Stomach (tissue), 9 donors: Measurements from ENCODE around the gene SLC24A3. TPM values are rescaled to one million over a fixed set of nuclear protein-coding genes. Genes with fewer than 3 reads are reported as not detected.

ENCODE experiments used
- DNase-seq, 2 donors: peaks; one replicate each; pipeline versions ENCODE4 v3.0.0 to v3.0.0-alpha.2; 2013 to 2019
- H3K27ac ChIP-seq, 5 donors: fragments of 200-600 bp in 4 of 5; sonication (generic) in 4 of 5; one replicate each; pipeline ENCODE4 v1.5.1; 2013 to 2019; ENCODE audit warnings: mild to moderate bottlenecking in 1 of 5, moderate library complexity in 1 of 5
- H3K27me3 ChIP-seq, 3 donors: fragments of 200-600 bp; sonication (generic); one replicate each; pipeline ENCODE4 v1.5.1; 2017 to 2019; ENCODE audit warnings: mixed run types in 1 of 3
- H3K36me3 ChIP-seq, 4 donors: fragments of 200-600 bp; sonication (generic); 1 replicate in 3 of 4; 2 replicates in 1 of 4; pipeline ENCODE4 v1.5.1; 2016 to 2019
- H3K4me1 ChIP-seq, 4 donors: fragments of 200-600 bp; sonication (generic); one replicate each; pipeline ENCODE4 v1.5.1; 2016 to 2019
- H3K4me3 ChIP-seq, 4 donors: fragments of 200-600 bp; sonication (generic) in 3 of 4; one replicate each; pipeline ENCODE4 v1.5.1; 2016 to 2019; ENCODE audit warnings: mild to moderate bottlenecking in 1 of 4
- H3K9me3 ChIP-seq, 4 donors: fragments of 200-600 bp; sonication (generic); one replicate each; pipeline ENCODE4 v1.5.1; 2016 to 2019
- EP300 ChIP-seq: sonication (generic); formaldehyde crosslinking; IDR thresholded peaks from one replicate; pipeline ENCODE4 v1.6.1; 2017; ENCODE audit warnings: antibody characterized with exemption
- POLR2A ChIP-seq, 4 donors: fragments of 450-650 bp; IDR thresholded peaks; one replicate each; pipeline ENCODE4 v1.6.1; 2016; ENCODE audit warnings: antibody characterized with exemption in 4 of 4, control low read depth in 2 of 4, mild to moderate bottlenecking in 1 of 4, moderate library complexity in 1 of 4
- POLR2AphosphoS5 ChIP-seq, 3 donors: sonication (generic); formaldehyde crosslinking; IDR thresholded peaks; one replicate each; pipeline ENCODE4 v1.6.1; 2016; ENCODE audit warnings: antibody characterized with exemption in 3 of 3
- WGBS, 5 donors: extraction: QIAGEN DNeasy Blood & Tissue Kit in 3 of 5; methylation state at CpG; one replicate each; pipeline versions ENCODE4 v1.1.5 to v1.1.7; 2013 to 2018; 5-methylcytosine and 5-hydroxymethylcytosine counted together
- intact Hi-C: fragments of 100-400 bp; cut with DNase I; formaldehyde crosslinking; loops from one replicate; pipeline ENCODE4 v1.15.1; 2023; ENCODE audit warnings: low total_unique reads
- polyA plus RNA-seq, 3 donors: library from polyadenylated mRNA; stranded (reverse); fragments of 200-250 nt; gene quantifications; one replicate each; pipeline ENCODE4 v1.2.3, GENCODE V29; 2013
- total RNA-seq, 5 donors: library from RNA; depleted of rRNA; stranded (reverse); fragments of >200 nt; gene quantifications; one replicate each; pipeline versions ENCODE4 v1.1.0 to v1.2.3, GENCODE V29; 2014 to 2016
- TF ChIP-seq, protein P1 (sequence below), 7 experiments: fragments of 450-650 bp in 4 of 7; fragments of 200-600 bp in 3 of 7; sonication (generic) in 3 of 7; IDR thresholded peaks; one replicate each; pipeline ENCODE4 v1.5.1; 2016 to 2019; ENCODE audit warnings: antibody characterized with exemption in 7 of 7, control low read depth in 2 of 7, mild to moderate bottlenecking in 1 of 7
- donor health status: healthy with polysubstance abuse.
- donor health status: Bipolar disorder and iron deficiency.
- donor health status: healthy.

The SLC24A3 gene
- total and polyA plus RNA-seq, 8 donors: 1.8 to 9.0 (median 4.5) TPM

DNA sequence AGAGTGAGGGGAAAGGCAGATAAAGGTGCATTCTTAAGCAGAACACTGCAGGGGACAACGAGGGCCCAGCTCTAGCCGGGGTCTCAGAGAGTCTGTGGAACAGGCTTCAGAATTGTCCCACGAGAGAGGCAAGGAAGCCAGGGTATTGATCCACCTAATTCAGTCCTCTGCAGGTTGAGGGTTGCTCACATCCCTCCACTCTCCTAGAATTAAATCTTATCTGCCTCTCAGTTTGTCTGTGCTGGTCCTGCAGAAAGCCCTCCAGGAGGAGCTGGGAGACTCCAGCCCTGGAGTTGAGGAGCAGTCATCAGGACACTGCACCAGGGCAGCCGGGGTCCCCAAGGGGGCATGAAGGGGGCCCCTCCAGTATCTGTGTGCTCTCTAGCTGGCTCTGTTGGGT, 39.1 kb downstream of the SLC24A3 start:
- TF ChIP-seq EP300: no peak
- no peak for TF ChIP-seq POLR2A (IDR thresholded peaks at IDR 0.05)
- intact Hi-C loops: no loop called here
- 78 to 92% (median 84%) methylated on average over 4 of the region's 4 CpGs for WGBS, 5 donors
- Histone ChIP-seq H3K4me1 (peaks cover 0 to 29% (median 4%) of the 10 kb centered on the region in 4 donors), H3K27ac (peak overlapping the region in 3 of 5 donors; percentile 54 to 61 (median 60)), H3K27me3 (no peaks in the 10 kb centered on the region), H3K9me3 (no peaks in the 10 kb centered on the region), H3K36me3 (no peaks in the 10 kb centered on the region), H3K4me3 (no peak overlapping the region)
- no peak for DNase-seq

DNA sequence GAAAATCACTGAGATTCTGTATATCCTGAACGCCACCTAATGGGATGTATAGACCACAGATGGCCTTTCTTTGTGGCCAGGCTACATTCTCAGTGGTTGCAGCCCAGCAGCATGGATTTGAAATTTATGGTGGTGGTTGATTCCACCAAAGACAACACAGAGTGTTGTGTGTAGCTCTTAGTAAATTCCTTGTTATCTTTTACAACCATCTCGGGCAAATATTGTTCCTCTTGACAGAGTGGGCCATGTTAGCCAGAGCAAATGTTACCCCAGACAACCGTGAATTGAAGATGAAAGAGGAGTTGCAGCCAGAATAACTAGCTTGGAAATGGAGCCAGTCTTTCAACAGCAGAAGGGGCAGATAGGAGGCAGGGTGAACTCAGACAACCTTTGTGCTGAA, 39.5 kb downstream of the SLC24A3 start:
- no peaks in the 10 kb centered on the region for H3K27me3 ChIP-seq
- TF ChIP-seq POLR2AphosphoS5 (IDR thresholded peaks at IDR 0.05) (no peak), POLR2A (IDR thresholded peaks at IDR 0.05) (no peak), EP300 (no peak)
- TF ChIP-seq, protein P1, sequence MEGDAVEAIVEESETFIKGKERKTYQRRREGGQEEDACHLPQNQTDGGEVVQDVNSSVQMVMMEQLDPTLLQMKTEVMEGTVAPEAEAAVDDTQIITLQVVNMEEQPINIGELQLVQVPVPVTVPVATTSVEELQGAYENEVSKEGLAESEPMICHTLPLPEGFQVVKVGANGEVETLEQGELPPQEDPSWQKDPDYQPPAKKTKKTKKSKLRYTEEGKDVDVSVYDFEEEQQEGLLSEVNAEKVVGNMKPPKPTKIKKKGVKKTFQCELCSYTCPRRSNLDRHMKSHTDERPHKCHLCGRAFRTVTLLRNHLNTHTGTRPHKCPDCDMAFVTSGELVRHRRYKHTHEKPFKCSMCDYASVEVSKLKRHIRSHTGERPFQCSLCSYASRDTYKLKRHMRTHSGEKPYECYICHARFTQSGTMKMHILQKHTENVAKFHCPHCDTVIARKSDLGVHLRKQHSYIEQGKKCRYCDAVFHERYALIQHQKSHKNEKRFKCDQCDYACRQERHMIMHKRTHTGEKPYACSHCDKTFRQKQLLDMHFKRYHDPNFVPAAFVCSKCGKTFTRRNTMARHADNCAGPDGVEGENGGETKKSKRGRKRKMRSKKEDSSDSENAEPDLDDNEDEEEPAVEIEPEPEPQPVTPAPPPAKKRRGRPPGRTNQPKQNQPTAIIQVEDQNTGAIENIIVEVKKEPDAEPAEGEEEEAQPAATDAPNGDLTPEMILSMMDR (IDR thresholded peaks at IDR 0.05): no peak
- no peak for DNase-seq
- intact Hi-C loops: no loop called here
- no peaks in the 10 kb centered on the region for H3K9me3 ChIP-seq
- H3K4me3 ChIP-seq: no peak overlapping the region
- peaks cover 0 to 29% (median 4%) of the 10 kb centered on the region in 4 donors for H3K4me1 ChIP-seq
- WGBS, 5 donors: 48 to 62% (median 55%) methylated on average over 3 of the region's 3 CpGs
- no peaks in the 10 kb centered on the region for H3K36me3 ChIP-seq
- peak overlapping the region in 3 of 5 donors; percentile 54 to 61 (median 60) for H3K27ac ChIP-seq

DNA sequence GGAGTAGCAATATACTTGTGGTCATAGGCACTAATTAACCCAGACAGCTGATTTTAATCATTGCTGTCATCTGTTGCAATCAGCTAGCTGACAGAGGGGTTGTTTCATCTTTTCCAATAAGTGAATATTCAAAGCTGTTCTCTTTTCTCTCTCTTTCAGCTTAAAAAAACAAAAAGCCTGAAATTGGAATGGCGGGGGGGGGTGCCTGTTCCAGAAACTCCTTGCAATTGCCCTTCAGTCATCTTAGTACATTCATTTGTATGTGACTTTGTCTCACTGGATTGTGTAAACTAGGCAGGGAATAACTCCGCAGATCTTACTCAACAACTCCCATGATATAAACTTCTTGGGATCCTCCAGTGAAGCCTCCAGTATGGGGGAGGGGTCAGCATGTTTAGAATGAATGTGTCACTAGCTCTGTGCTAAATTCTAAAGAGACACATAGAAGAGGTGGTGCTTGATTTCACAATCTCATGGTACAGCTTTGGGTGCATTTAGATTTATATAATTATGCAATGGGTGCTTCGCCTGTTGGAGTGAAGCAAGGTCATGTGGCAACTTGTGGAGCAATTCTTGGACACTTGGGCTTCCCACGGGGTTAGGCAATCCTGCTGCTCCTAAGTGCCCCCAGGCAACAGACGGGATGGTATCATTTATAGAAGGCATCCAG, 40.1 kb downstream of the SLC24A3 start:
- Histone ChIP-seq H3K9me3 (no peaks in the 10 kb centered on the region), H3K4me3 (no peak overlapping the region), H3K27me3 (no peaks in the 10 kb centered on the region), H3K4me1 (peaks cover 0 to 29% (median 4%) of the 10 kb centered on the region in 4 donors), H3K36me3 (no peaks in the 10 kb centered on the region), H3K27ac (peak overlapping the region in 4 of 5 donors; percentile 33 to 70 (median 62))
- no peak for DNase-seq
- WGBS, 5 donors: 53 to 77% (median 70%) methylated on average over 4 to 5 of the region's 5 CpGs
- TF ChIP-seq POLR2AphosphoS5 (IDR thresholded peaks at IDR 0.05) (peak in 1 of 3 donors; percentile 41), POLR2A (IDR thresholded peaks at IDR 0.05) (no peak), EP300 (no peak)
- TF ChIP-seq, protein P1 (IDR thresholded peaks at IDR 0.05): no peak
- intact Hi-C loops: no loop called here

- 77 to 90% (median 82%) methylated on average over 5 of the region's 5 CpGs for WGBS, 5 donors
- Histone ChIP-seq H3K36me3 (no peaks in the 10 kb centered on the region), H3K4me3 (no peak overlapping the region), H3K27me3 (no peaks in the 10 kb centered on the region), H3K27ac (peak overlapping the region in 4 of 5 donors; percentile 33 to 70 (median 54)), H3K9me3 (no peaks in the 10 kb centered on the region), H3K4me1 (peaks cover 0 to 29% (median 4%) of the 10 kb centered on the region in 4 donors)
- DNase-seq: no peak
- TF ChIP-seq, protein P1 (IDR thresholded peaks at IDR 0.05): no peak
- TF ChIP-seq EP300 (no peak), POLR2A (IDR thresholded peaks at IDR 0.05) (no peak), POLR2AphosphoS5 (IDR thresholded peaks at IDR 0.05) (no peak)
- intact Hi-C loops: no loop called here
These were observed 40.9 kb downstream of the SLC24A3 start for GRCh38 chr20:19253316-19253715.
